Esophagus squamous epithelium (tissue), 5 donors: ENCODE data around the gene RRP9. TPM values are rescaled to one million over a fixed set of nuclear protein-coding genes. Genes with fewer than 3 reads are reported as not detected.

Source experiments
- DNase-seq: peaks from one replicate; lab custom pipeline; 2025; lab: John Stamatoyannopoulos, UW
- H3K27ac ChIP-seq, 4 donors: fragments of 200-600 bp; sonication (generic); one replicate each; pipeline ENCODE4 v1.5.1; 2016 to 2019; ENCODE audit warnings: mild to moderate bottlenecking in 1 of 4
- H3K27me3 ChIP-seq, 4 donors: fragments of 200-600 bp; sonication (generic); 1 replicate in 3 of 4; 2 replicates in 1 of 4; pipeline versions ENCODE4 v1.5.1 to v1.6.0; 2017 to 2021; ENCODE audit warnings: antibody characterized with exemption in 1 of 4
- H3K36me3 ChIP-seq, 3 donors: fragments of 200-600 bp; sonication (generic); one replicate each; pipeline ENCODE4 v1.5.1; 2016 to 2019
- H3K4me1 ChIP-seq, 3 donors: fragments of 200-600 bp; sonication (generic); one replicate each; pipeline ENCODE4 v1.5.1; 2017 to 2019
- H3K4me3 ChIP-seq, 4 donors: fragments of 200-600 bp; sonication (generic); 1 replicate in 3 of 4; 2 replicates in 1 of 4; pipeline ENCODE4 v1.5.1; 2016 to 2019; ENCODE audit warnings: mild to moderate bottlenecking in 2 of 4, moderate library complexity in 1 of 4
- H3K9me3 ChIP-seq, 3 donors: fragments of 200-600 bp; sonication (generic); one replicate each; pipeline ENCODE4 v1.5.1; 2016 to 2019
- CTCF ChIP-seq, 6 experiments: fragments of 450-650 bp in 4 of 6; fragments of 200-600 bp in 2 of 6; sonication (generic) in 2 of 6; IDR thresholded peaks; one replicate each; pipeline ENCODE4 v1.5.1; 2016 to 2019; ENCODE audit warnings: antibody characterized with exemption in 6 of 6, mild to moderate bottlenecking in 4 of 6, moderate library complexity in 4 of 6
- POLR2A ChIP-seq, 4 donors: fragments of 450-650 bp; IDR thresholded peaks; one replicate each; pipeline ENCODE4 v1.6.1; 2017; ENCODE audit warnings: antibody characterized with exemption in 4 of 4, mild to moderate bottlenecking in 4 of 4, moderate library complexity in 3 of 4
- WGBS, 2 donors: methylation state at CpG; one replicate each; pipeline ENCODE4 v1.1.5; 2018; 5-methylcytosine and 5-hydroxymethylcytosine counted together
- intact Hi-C: fragments of 100-400 bp; cut with DNase I; formaldehyde crosslinking; loops from one replicate; pipeline ENCODE4 v1.15.0; 2022
- total RNA-seq, 4 donors: library from RNA; depleted of rRNA; stranded (reverse); fragments of >200 nt; gene quantifications; one replicate each; pipeline ENCODE4 v1.1.0, GENCODE V29; 2016
- donor health status: DM: yes; HTN: yes; CAD: no.

Gene RRP9
- total RNA-seq, 4 donors from 2014 or later: 11.1 to 30.3 (median 21.3) TPM

- WGBS, 2 donors: 76 to 78% methylated on average over 4 to 7 of the region's 9 CpGs
- no peak for DNase-seq
- Histone ChIP-seq H3K4me3 (no peak overlapping the region), H3K9me3 (no peaks in the 10 kb centered on the region), H3K4me1 (peaks cover 14 to 29% (median 16%) of the 10 kb centered on the region in 3 donors), H3K36me3 (peaks cover 34 to 74% (median 48%) of the 10 kb centered on the region in 3 donors), H3K27me3 (no peaks in the 10 kb centered on the region), H3K27ac (no peak overlapping the region)
- no peak for TF ChIP-seq CTCF (IDR thresholded peaks at IDR 0.05)
- intact Hi-C loops: no loop called here
These were observed 4.7 kb downstream of the RRP9 start for GRCh38 chr3:51937014-51937413.

GRCh38 chr3:51935886-51936755 lies 5.6 kb downstream of the RRP9 start:
- H3K27ac ChIP-seq: no peak overlapping the region
- no peaks in the 10 kb centered on the region for H3K9me3 ChIP-seq
- no peak for DNase-seq
- H3K4me3 ChIP-seq: no peak overlapping the region
- no peaks in the 10 kb centered on the region for H3K27me3 ChIP-seq
- H3K36me3 ChIP-seq: peaks cover 34 to 75% (median 48%) of the 10 kb centered on the region in 3 donors
- H3K4me1 ChIP-seq: peaks cover 10 to 24% (median 14%) of the 10 kb centered on the region in 3 donors
- 96 to 97% methylated on average over 13 to 16 of the region's 25 CpGs for WGBS, 2 donors
- intact Hi-C loops: no loop called here
- no peak for TF ChIP-seq POLR2A (IDR thresholded peaks at IDR 0.05)
- no peak for TF ChIP-seq CTCF (IDR thresholded peaks at IDR 0.05)

- WGBS, 2 donors: 78 to 94% methylated on average over 9 to 17 of the region's 28 CpGs
- Histone ChIP-seq H3K36me3 (peaks cover 34 to 75% (median 48%) of the 10 kb centered on the region in 3 donors), H3K27ac (no peak overlapping the region), H3K9me3 (no peaks in the 10 kb centered on the region), H3K4me3 (no peak overlapping the region), H3K4me1 (peaks cover 2 to 15% (median 5%) of the 10 kb centered on the region in 3 donors), H3K27me3 (no peaks in the 10 kb centered on the region)
- intact Hi-C loops: no loop called here
- DNase-seq: no peak
- no peak for TF ChIP-seq CTCF (IDR thresholded peaks at IDR 0.05)
- TF ChIP-seq POLR2A (IDR thresholded peaks at IDR 0.05): no peak
These were observed 6.5 kb downstream of the RRP9 start for GRCh38 chr3:51934991-51935885.

GRCh38 chr3:51934139-51934850 lies 7.4 kb downstream of the RRP9 start:
- Histone ChIP-seq H3K4me1 (peaks cover 0 to 6% (median 0%) of the 10 kb centered on the region in 3 donors), H3K4me3 (no peak overlapping the region), H3K9me3 (no peaks in the 10 kb centered on the region), H3K36me3 (peaks cover 34 to 74% (median 48%) of the 10 kb centered on the region in 3 donors), H3K27me3 (no peaks in the 10 kb centered on the region), H3K27ac (no peak overlapping the region)
- TF ChIP-seq CTCF (IDR thresholded peaks at IDR 0.05) (no peak), POLR2A (IDR thresholded peaks at IDR 0.05) (no peak)
- no peak for DNase-seq
- WGBS, 2 donors: 90 to 100% methylated on average over 3 to 4 of the region's 11 CpGs
- intact Hi-C loops: no loop called here
